KMS-11 (cell line): ENCODE results near the gene RAB24.

Experiments
- H2AFZ ChIP-seq: fragments of 200-600 bp; sonication (generic); 2 replicates; pipeline ENCODE4 v1.6.1; 2016; ENCODE audit warnings: antibody characterized with exemption, mixed run types, low read depth
- H3K27ac ChIP-seq: fragments of 200-600 bp; sonication (generic); 2 replicates; pipeline ENCODE4 v1.6.1; 2016; ENCODE audit warnings: mild to moderate bottlenecking, mixed run types
- H3K27me3 ChIP-seq: fragments of 200-600 bp; sonication (generic); 2 replicates; pipeline ENCODE4 v1.6.1; 2017; ENCODE audit warnings: mild to moderate bottlenecking, low read depth, mixed run types, moderate library complexity; ENCODE audit not compliant: insufficient read depth
- H3K36me3 ChIP-seq: fragments of 200-600 bp; sonication (generic); 2 replicates; pipeline ENCODE4 v1.6.1; 2017; ENCODE audit warnings: mild to moderate bottlenecking, mixed run types; ENCODE audit not compliant: insufficient read depth
- H3K4me1 ChIP-seq: fragments of 200-600 bp; sonication (generic); 2 replicates; pipeline ENCODE4 v1.6.1; 2016; ENCODE audit warnings: mild to moderate bottlenecking, low read depth, mixed run types; ENCODE audit not compliant: poor library complexity, severe bottlenecking
- H3K4me2 ChIP-seq: fragments of 200-600 bp; sonication (generic); 2 replicates; pipeline ENCODE4 v1.7.0; 2016; ENCODE audit warnings: mild to moderate bottlenecking, mixed run types
- H3K4me3 ChIP-seq: fragments of 200-600 bp; sonication (generic); IDR thresholded peaks from 2 replicates; pipeline ENCODE4 v1.6.1; 2017; ENCODE audit warnings: low read depth, low read length, mixed read lengths; ENCODE audit not compliant: insufficient read depth
- H3K79me2 ChIP-seq: fragments of 200-600 bp; sonication (generic); 2 replicates; pipeline ENCODE4 v1.6.1; 2016; ENCODE audit warnings: low read depth, mixed run types; ENCODE audit not compliant: insufficient read depth
- H3K9ac ChIP-seq: fragments of 200-600 bp; sonication (generic); 2 replicates; pipeline ENCODE4 v1.6.1; 2016; ENCODE audit warnings: mild to moderate bottlenecking, mixed run types
- H4K20me1 ChIP-seq: fragments of 200-600 bp; sonication (generic); 2 replicates; pipeline ENCODE4 v1.6.1; 2016; ENCODE audit warnings: mild to moderate bottlenecking, mixed run types; ENCODE audit not compliant: insufficient read depth
- TF ChIP-seq, protein P1 (sequence below): fragments of 200-600 bp; sonication (generic); conservative IDR thresholded peaks from 2 replicates; pipeline ENCODE4 v1.6.1; 2017; ENCODE audit warnings: low read depth, mild to moderate bottlenecking, antibody characterized with exemption, low read length, moderate library complexity, mixed read lengths

Gene RAB24

DNA sequence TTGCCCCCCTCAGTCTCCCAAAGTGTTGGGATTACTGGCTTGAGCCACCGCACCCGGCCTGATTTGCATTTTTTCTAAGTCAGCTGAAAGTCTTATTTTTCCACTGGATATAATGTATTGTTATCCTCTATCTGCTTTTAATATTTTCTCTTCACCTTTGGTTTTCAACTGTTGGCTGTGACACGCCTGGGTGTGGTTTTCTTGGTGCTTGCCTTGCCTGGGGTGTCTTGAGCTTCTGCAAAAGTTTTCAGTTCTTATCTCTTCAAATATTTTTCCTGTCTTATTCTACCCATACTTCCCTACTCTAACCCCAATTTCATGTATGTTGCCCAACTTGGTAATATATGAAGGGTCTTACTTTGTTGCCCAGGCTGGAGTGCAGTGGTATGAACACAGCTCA, 12.5 kb upstream of the RAB24 start:
- no peak overlapping the region for H3K4me2 ChIP-seq
- no peak overlapping the region for H3K4me3 ChIP-seq
- no peaks in the 10 kb centered on the region for H4K20me1 ChIP-seq
- TF ChIP-seq, protein P1, sequence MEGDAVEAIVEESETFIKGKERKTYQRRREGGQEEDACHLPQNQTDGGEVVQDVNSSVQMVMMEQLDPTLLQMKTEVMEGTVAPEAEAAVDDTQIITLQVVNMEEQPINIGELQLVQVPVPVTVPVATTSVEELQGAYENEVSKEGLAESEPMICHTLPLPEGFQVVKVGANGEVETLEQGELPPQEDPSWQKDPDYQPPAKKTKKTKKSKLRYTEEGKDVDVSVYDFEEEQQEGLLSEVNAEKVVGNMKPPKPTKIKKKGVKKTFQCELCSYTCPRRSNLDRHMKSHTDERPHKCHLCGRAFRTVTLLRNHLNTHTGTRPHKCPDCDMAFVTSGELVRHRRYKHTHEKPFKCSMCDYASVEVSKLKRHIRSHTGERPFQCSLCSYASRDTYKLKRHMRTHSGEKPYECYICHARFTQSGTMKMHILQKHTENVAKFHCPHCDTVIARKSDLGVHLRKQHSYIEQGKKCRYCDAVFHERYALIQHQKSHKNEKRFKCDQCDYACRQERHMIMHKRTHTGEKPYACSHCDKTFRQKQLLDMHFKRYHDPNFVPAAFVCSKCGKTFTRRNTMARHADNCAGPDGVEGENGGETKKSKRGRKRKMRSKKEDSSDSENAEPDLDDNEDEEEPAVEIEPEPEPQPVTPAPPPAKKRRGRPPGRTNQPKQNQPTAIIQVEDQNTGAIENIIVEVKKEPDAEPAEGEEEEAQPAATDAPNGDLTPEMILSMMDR, result no peak
- H3K27ac ChIP-seq, result no peak overlapping the region
- peaks cover 4% of the 10 kb centered on the region for H3K4me1 ChIP-seq
- no peaks in the 10 kb centered on the region for H3K79me2 ChIP-seq
- H3K9ac ChIP-seq, result no peak overlapping the region
- no peaks in the 10 kb centered on the region for H3K36me3 ChIP-seq
- no peak overlapping the region for H2AFZ ChIP-seq
- H3K27me3 ChIP-seq, result no peaks in the 10 kb centered on the region

DNA sequence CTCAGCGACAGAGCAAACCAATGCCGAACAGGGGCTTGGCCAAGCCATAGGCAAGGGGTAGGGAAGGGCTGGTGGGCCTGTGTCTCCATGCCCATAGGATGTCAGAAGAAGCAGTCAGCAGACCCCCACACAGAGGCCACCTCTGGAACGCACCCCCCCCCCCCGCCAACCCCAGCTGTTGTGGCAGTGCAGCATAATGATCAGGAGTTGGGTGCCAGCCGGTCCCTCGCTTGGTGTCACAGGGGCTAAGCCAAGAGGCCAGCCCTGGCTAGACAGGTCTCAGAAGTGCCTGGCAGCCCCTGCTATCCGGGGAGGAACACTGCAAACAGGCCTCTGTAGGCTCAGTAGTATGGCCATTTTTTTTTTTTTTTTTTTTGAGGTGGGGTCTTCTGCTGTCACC, 11.9 kb upstream of the RAB24 start:
- no peaks in the 10 kb centered on the region for H3K79me2 ChIP-seq
- TF ChIP-seq, protein P1, result no peak
- no peaks in the 10 kb centered on the region for H4K20me1 ChIP-seq
- no peaks in the 10 kb centered on the region for H3K36me3 ChIP-seq
- no peaks in the 10 kb centered on the region for H3K27me3 ChIP-seq
- no peak overlapping the region for H2AFZ ChIP-seq
- H3K27ac ChIP-seq, result no peak overlapping the region
- no peak overlapping the region for H3K4me3 ChIP-seq
- H3K9ac ChIP-seq, result no peak overlapping the region
- H3K4me1 ChIP-seq, result peaks cover 8% of the 10 kb centered on the region
- H3K4me2 ChIP-seq, result no peak overlapping the region

DNA sequence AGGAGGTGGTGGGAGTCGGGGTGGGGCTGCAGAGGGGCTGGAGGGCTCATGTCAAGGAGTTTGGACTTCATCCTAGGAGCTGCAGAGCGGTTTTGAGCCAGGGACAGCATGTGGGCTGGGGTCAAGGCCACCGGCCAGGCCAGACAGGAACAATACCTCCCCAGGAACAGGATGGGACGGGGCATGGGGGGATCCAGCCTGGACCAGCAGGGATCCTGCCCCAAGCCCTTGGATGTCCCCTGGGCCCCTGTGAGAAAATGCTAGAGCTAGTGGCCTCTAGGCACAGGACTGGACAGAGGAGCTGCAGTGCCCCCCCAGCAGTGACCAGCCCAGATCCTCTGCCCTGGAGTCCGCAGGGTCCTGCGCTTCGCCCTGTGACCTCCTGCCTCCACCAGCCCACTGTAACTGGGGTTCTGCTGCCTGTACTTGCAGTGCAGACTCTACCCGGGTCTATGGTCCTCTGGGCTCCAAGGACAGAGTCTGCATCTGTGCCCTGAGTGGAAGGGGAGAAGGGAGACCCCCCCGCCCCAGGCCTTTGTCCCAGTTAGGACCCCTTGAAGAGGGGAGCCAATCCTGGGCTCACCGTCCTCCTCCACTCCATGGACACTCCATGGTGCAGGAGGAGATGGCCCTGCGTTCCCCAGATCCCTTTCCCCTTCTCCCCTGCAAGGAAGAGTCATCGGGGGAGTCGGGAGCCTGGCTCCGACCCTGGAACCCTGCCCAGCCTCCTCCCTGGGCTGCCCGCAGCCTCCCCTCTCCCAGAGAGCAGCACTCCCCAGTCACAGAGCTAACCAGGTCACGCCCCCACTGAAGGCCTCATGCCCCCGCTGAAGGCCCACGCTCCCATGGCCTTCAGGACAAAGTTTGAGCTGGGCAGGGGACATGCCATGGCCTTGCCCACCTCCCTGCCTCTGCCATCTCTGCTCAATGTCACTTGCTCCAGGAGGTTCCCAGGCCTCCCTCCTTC, 11.1 kb upstream of the RAB24 start:
- H3K27ac ChIP-seq, result no peak overlapping the region
- H3K9ac ChIP-seq, result no peak overlapping the region
- no peak overlapping the region for H3K4me3 ChIP-seq
- no peaks in the 10 kb centered on the region for H4K20me1 ChIP-seq
- H3K27me3 ChIP-seq, result no peaks in the 10 kb centered on the region
- no peak overlapping the region for H3K4me2 ChIP-seq
- no peak overlapping the region for H2AFZ ChIP-seq
- H3K36me3 ChIP-seq, result no peaks in the 10 kb centered on the region
- no peaks in the 10 kb centered on the region for H3K79me2 ChIP-seq
- TF ChIP-seq, protein P1, result no peak
- H3K4me1 ChIP-seq, result peaks cover 14% of the 10 kb centered on the region

DNA sequence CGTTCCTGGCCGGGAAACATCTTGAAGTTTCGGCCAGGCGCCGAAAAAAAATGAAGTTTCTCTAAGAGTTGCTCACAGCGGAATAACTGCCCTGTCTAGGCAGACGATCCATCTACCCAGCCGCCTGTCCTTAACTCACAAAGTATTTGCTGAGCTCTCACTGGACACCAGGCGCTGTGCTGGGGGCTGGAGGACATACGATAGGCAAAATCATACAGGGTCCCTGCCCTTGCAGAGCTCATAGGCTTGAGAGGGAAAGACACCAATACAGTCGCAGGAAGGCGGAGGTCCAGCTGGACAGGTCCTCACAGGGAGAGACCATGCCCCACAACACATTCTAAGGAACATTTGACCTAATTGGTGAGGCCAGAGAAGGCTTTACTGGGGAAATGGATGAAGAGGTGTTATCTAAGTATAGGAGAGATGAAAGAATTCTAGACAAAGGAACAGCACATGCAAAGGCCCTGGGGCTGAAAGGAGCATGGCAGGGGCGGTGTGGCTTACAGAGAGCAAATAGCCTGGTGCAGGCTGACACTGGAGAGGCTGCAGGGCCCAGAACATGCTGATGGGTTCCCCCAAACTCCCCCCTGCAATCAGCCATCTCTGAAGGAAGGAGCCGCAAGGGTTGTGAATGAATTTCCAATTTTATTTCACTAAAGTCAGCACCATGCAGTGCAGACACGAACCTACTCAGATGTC, 10.2 kb upstream of the RAB24 start:
- TF ChIP-seq, protein P1, result no peak
- Histone ChIP-seq H4K20me1 (no peaks in the 10 kb centered on the region), H3K4me1 (peaks cover 17% of the 10 kb centered on the region), H3K9ac (no peak overlapping the region), H2AFZ (no peak overlapping the region), H3K79me2 (no peaks in the 10 kb centered on the region), H3K27ac (no peak overlapping the region), H3K36me3 (no peaks in the 10 kb centered on the region), H3K4me2 (no peak overlapping the region), H3K4me3 (no peak overlapping the region), H3K27me3 (no peaks in the 10 kb centered on the region)
